HG03060 (cell line): ENCODE results near the gene MUC16.

Experiments used
- ATAC-seq: cut with Tn5 transposase; IDR thresholded peaks from one replicate; pipeline ENCODE4 v1.9.1; 2021; ENCODE audit warnings: low read depth, moderate number of reproducible peaks; ENCODE audit not compliant: unreplicated experiment

The MUC16 gene

GRCh38 chr19:9010693-9011092 lies 484 bp upstream of the MUC16 start:
- ATAC-seq, result no peak

DNA sequence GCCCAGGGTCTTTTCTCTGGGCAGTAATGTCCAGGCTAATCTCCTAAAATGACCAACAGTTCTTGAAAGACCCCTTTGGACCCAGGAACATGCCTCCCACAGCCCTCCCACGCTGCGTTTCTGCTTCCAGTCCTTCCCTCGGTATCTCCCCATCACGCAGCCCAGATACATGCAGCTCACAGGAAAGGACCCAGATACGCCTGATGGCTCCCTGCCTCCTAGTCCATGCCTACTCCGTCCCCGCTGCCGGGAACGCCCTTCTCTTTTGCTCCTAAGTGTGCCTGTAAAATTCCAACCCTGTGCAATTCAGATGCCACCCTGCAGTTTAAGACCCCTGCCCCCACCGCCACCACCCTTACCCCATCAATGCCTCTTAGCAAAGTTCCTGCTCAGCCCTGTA lies 778 bp downstream of the MUC16 start:
- no peak for ATAC-seq

GRCh38 chr19:9008667-9009066 lies 1.5 kb downstream of the MUC16 start:
- no peak for ATAC-seq

DNA sequence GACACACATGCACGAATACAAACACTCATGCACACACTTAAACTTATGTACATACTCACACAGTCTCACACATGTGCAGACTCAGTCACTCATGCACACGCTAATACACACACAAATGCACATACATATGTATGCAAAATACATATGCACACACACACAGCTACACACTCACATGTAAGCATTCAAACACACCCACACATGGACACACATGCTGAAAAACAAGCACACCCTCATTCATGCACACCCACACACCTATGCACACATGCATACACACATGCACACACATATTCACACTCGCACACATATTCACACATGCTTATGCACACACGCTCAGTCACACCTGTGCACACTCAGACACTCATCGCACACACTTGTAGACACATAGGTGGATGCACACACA lies 9.3 kb downstream of the MUC16 start:
- no peak for ATAC-seq

DNA sequence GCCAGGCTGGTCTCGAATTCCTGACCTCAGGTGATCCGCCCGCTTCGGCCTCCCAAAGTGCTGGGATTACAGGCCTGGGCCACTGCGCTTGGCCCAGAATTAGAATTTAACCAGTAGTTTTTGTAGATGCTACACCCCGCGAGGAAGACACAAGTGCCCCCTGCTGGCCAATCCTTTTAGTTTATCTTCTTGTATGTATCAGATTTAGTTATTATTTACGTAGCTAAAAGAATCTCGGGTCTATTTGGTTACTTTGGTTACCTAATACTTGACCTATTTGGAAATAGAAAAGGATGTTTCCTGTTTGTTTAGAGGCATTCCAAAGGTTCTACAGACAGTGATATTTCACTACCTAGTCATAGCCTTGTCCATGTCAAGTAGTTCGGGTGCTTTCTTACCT lies 22.0 kb downstream of the MUC16 start:
- no peak for ATAC-seq

- no peak for ATAC-seq
These were observed 23.9 kb downstream of the MUC16 start for GRCh38 chr19:8986296-8986695.

DNA sequence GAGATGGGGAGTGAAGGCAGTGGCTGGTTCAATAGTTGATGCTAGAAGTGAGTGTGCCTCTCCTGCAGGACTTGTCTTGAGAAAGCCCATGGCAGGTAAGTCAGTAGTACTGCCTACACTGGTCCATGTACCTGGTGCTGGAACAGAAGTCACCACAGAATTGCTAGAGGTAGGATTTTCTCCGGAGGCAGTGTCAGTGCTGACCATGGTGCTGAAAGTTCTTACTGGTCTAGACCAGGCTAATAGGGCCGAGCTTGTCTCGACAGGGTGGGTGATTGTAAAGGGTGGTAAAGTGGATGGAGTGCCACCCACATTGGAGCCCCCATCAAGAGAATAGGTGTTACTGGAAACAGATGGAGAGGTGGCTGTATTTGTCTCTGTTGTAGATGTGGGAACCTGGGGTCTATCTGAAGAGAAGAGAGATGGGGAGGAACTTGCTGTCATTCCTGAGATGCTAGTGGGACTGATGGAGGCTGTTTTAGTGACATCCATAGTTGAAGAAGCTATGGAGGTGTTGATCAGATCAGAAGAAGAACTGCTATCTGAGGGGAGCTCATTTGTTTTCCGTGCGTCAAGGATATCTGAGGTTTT lies 36.6 kb downstream of the MUC16 start:
- ATAC-seq, result no peak

GRCh38 chr19:8965887-8966286 lies 44.3 kb downstream of the MUC16 start:
- no peak for ATAC-seq
